Uterus (tissue), 2 donors: Measurements from ENCODE around the gene CIZ1.

Source experiments
- CTCF ChIP-seq, 4 experiments: fragments of 200-600 bp in 2 of 4; fragments of 450-650 bp in 2 of 4; sonication (generic) in 2 of 4; IDR thresholded peaks; one replicate each; pipeline ENCODE4 v1.5.1; 2016 to 2019; ENCODE audit warnings: antibody characterized with exemption in 4 of 4, mild to moderate bottlenecking in 2 of 4, moderate library complexity in 1 of 4
- POLR2A ChIP-seq, 2 donors: fragments of 450-650 bp; IDR thresholded peaks; one replicate each; pipeline ENCODE4 v1.6.1; 2016; ENCODE audit warnings: antibody characterized with exemption in 2 of 2, mild to moderate bottlenecking in 1 of 2, moderate library complexity in 1 of 2

GRCh38 chr9:128155736-128156500, 35.5 kb downstream of the CIZ1 start:
- TF ChIP-seq CTCF (IDR thresholded peaks at IDR 0.05): no peak
- TF ChIP-seq POLR2A (IDR thresholded peaks at IDR 0.05): no peak
